GM21381 (cell line): Measurements from ENCODE around the gene TMSB10.
"Not testable (repeated sequence)": the region's sequence is repeated elsewhere in the genome, so short reads cannot be mapped to it uniquely, and the experiment has no call there.

ENCODE experiments used
- ATAC-seq: cut with Tn5 transposase; IDR thresholded peaks from one replicate; pipeline ENCODE4 v1.9.1; 2021; ENCODE audit warnings: mild to moderate bottlenecking, moderate library complexity; ENCODE audit not compliant: unreplicated experiment

Gene TMSB10

DNA sequence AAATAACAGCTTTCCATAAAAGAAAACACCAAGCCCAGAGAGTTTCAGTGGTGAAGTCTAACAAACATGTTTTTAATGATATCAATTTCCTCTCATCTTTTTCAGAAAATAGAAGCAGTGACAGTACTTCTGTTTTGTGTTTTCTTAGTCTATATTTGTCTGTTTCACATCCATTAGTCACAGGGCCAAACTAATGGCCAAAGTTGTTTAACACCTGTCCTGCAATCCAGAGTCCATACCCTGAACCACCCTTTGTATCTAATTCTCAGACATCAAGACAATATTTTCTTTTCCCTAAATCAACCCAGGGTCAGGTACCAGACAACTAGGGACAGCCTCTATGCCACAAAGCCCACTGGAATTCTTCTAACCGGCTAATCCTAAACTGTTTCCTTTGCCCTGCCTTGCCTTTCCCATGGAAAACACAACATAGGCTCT lies 25.9 kb downstream of the TMSB10 start:
- peak; percentile 42 for ATAC-seq

DNA sequence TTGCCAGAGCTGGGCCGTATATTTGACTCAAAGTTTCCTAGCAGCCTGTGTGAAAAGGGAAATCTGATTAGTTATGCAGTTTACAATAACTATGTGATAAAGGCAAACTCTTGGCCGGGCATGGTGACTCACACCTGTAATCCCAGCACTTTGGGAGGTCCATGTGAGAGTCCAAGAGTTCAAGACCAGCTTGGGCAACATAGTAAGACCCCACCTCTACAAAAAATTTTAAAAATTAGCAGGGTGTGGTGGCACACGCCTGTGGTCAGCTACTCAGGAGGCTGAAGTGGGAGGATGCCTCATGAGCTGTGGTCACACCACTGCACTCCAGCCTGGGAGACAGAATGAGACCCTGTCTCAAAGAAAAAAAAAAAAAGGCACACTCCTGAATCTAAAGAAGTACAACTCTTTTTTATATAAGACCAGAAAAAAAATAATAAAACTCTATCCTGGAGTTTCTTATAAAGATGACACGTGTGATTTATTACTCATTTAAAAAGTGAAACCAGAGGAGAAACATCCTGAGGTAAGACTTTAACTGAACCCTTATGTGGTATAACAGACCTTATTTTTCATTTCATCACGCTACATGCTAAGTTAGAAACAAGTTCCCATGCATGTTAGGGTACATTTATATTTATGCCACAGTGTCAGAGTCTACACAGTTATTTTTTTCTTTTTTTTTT lies 32.9 kb downstream of the TMSB10 start:
- peak; percentile 38 for ATAC-seq

DNA sequence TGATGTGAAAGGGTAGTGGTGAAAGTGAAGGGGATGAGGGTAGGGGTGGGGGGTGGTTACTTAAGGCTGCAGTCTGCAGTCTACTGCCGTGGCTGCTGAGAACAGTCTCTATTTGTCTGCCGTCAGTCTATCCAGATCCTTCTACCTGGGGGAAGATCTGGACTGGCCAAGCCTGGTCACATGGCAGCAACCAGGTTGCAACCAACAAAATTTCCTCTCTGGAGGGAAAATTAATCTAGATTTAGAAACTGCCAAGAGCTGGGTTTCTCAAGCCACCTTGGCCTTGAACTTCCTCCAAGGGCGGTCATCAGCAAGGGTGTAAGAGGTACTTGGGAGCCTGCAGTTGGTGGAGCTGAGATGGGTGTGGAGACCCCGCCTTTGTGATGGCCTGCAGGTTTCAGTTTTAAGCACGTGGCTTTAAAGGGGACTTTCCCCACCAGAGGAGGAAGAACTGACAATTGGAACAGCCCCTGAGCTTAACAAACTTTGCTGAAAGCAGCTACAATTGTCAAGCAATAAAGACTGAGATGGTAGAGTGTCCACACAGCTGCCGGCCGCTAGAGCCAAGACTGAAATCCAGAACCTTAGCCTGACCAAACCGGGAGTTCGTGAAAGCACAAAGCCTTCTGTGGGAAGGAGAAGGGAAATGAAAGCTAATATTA lies 34.1 kb downstream of the TMSB10 start:
- peak; percentile 71 for ATAC-seq

DNA sequence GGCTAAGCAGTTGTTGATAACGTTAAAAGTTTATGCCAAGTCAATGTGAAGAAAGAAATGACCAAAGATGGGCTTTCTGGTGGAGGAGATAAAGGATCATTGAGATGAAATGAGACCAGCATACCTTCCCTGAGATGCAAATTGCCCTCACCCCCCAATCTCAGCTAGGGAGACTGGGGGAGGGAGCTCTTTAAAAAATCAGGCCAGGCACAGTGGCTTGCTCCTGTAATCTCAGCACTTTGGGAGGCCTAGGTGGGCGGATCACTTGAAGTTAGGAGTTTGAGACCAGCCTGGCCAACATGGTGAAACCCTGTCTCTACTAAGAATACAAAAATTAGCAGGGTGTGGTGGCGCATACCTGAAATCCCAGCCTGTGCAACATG lies 34.6 kb downstream of the TMSB10 start:
- ATAC-seq = peak; percentile 4

DNA sequence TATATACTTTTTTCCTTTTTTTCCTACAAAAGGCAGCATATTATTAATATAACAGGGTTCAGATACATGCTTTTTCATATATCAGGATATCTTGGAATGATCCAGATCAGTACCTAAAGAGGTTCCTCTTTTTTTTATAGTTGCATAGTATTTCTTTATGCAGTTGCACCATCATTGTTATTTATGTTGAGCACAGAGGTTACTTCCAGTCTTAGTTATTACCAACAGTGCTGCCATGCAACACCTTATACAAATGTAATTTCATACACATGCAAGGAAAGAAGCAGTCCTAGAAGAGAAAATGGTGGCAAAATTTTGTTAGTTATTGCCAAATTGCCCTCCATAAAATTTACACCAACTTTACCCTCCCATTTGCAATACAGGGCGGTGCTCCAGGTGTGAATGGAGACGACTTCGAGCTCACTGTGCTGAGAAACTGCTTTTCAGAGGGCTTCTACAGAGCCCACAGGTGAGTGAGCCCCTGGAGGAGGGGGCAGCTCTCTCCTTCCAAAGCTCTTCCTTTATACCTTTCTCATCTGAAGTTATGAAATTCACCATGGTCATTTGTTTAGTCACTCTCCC lies 35.5 kb downstream of the TMSB10 start:
- no peak for ATAC-seq

DNA sequence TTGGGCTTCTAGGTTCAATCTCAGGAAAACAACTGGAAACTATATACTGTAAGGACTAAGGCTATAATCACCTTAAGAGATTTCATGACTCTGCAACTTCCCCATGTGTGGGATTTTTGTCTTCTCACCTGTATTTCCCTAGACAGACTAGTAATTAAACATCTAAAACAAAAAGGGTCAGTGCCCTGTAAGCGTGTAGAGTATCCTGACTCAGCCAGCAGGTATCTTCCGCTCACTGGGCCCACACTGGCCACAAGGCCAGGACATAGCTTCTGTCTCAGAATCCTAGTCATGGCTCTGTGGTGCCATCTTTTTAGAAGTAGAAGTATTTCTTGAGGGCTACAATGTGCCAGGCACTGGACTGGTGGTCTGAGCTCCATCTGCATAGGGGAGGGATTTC lies 36.7 kb downstream of the TMSB10 start:
- no peak for ATAC-seq

DNA sequence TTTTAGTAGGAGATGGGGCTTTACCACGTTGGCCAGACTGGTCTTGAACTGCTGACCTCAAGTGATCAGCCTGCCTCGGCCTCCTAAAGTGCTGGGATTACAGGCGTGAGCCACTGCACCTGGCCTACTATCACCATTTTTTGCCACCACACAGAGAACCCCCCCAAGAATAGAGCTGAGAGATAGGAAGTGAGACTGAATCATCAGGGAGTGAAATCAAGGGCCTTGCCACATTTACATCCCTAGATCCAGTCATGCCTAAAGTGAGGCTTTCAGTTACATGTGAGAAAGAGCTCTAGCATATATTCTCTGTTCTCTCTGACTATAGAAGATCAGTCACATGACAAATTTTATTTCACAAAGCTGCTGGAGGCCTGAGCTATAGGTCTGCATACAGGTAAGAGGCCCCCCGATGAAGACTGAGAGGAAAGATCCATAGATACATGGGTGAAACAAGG lies 37.5 kb downstream of the TMSB10 start:
- peak; percentile 28 for ATAC-seq

DNA sequence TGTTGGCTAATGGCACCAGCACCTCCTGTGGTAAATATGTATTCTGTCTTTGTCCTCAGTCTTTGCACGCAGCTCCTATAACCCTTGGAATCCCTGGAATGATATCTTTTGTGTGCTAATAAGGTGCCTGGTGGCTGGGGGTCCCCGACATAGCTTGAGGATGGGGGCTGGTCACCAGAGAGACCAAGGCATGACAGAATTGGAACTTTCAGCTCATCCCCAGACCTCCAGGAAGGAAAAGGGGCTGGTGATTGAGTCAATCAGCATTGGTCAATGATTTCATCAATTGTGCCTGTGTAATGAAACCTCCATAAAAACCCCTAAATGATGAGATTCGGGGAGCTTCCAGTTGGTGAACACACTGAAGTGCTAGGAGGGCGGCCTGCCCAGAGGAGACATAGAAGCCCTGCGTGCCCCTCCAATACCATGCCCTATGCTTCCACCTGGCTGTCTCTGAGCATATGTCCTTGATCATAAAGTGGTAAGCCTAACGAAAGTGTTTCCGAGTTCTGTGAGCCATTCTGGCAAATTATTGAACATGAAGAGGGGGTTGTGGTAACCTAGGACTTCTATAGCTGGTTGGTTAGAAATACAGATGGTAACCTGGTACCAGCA lies 38.9 kb downstream of the TMSB10 start:
- no peak for ATAC-seq

DNA sequence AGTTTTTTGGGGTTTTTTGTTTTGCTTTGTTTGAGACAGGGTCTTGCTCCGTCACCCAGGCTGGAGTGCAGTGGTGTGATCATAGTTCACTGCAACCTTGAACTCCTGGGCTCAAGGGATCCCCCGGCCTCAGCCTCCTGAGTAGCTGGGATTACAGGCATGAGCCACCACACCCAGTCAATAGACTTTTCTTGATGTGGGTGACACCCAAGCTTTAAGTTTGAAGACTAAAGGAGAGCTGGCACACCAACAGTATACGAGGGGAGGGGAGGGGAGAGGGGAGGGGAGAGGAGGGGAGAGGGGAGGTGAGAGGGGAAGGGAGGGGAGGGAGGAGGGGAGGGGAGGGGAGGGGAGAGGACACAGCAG lies 40.4 kb downstream of the TMSB10 start:
- ATAC-seq = not testable (repeated sequence)

DNA sequence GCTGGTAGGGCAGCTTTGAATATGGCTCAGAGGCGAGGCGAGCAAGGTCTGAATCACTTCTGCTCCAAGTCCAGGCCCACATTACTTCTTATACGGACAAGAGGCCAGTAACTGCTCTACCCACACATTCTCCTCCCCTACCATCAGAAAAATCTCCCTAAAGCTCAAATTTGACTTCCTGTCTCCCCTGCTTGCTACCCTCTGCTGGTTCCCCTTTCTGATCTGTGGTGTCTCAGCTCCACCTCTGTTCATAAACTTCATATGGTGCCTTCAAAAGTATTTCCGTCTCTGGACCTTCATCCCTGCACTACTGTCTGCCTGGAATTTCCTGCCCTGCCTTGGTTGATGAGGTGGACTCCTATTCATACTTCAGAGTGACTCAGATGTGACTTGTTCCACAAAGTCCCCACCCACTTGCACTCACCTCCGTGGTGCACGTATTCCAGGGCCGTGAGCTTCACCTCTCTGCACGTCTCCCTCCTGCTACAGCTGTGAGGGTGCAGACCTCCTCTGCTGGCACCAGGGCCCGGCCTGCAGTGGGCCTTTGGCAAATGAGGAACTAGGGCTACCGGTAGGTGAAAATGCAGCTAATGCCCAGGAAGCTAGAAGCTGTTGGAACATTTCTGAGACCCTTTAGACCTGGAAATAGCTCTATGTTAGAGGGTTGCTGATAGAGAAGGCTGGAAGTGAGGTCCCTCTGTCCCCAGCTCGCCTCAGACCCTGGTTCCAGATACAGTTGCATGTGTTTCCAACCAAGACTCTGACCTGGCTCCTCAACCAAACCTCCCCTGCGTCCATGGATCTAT lies 41.0 kb downstream of the TMSB10 start:
- ATAC-seq = peak; percentile 58

DNA sequence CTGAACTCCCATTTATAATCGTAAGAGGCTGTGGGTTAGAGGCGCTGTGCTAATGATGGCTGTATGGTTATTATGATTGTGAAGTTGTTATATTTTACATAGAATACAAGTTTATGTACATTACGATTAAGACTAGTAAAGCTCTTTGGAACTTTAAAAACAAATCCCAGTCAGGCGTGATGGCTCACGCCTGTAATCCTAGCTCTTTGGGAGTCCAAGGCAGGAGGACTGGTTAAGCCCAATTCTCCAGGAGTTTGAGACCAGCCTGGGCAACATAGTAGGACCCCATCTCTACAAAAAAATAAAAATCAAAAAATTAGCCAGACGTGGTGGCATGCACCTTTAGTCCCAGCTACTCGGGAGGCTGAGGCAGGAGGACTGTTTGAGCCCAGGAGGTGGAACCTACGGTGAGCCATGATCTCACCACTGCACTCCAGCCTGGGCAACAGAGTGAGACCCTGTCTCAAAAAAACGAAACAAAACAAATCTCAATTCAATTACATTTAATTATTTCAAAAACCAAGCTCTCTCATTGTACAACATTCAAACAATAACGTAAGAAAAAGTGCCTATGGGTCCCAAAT lies 41.6 kb downstream of the TMSB10 start:
- no peak for ATAC-seq

DNA sequence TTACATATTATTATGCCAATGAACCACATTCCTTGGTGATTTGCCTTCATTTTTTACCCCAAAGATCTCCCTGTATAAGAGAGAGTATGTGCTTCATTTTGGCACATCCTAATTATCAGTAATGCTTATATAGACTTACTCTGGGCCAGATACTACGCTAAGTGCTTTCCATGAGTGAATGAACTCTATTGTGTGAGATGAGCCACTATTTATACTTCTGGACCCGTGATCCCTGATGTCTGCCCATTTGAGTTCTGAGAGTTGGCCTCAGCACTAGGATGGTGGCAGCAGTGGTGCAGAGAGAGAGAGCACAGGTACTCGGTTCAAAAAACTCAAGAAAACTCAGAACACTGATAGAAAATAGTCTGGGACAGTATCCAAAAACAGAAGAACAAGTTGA lies 48.1 kb downstream of the TMSB10 start:
- no peak for ATAC-seq

DNA sequence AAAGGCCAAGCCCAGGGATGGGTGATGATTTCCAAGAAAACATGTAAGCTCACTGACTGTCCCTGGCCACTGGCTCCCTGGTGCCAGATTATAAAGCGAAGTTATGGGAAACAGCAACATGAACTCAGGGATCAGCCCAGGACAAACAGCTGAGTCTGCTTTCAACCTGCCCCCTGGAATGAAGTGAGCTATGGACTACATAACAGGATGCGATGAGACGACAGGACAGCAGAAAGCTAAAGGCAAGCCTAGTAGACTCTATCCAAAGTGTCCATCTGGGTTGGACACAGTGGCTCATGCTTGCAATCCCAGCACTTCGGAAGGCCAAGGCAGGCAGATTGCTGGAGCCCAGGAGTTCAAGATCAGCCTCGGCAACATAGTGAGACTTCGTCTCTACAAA lies 48.9 kb downstream of the TMSB10 start:
- no peak for ATAC-seq
